Activated CD4-positive, alpha-beta T cell treated with anti-CD3 and anti-CD28 coated beads, Interleukin-10, Interleukin-2, amounts not matched to agents 100 ng/mL and 50 ng/mL, durations not matched to agents 16 hours and 8 hours (primary cell): ENCODE measurements around the gene DAPL1.
"Not testable (repeated sequence)": the region's sequence is repeated elsewhere in the genome, so short reads cannot be mapped to it uniquely, and the experiment has no call there.

ENCODE experiments used
- DNase-seq: peaks from one replicate; pipeline ENCODE4 v3.0.0-alpha.2; 2020

Gene DAPL1

GRCh38 chr2:158825021-158825420, 29.9 kb downstream of the DAPL1 start:
- no peak for DNase-seq

- no peak for DNase-seq
Measured at GRCh38 chr2:158826965-158827364, 31.8 kb downstream of the DAPL1 start.

GRCh38 chr2:158828378-158829164, 33.5 kb downstream of the DAPL1 start:
- no peak for DNase-seq

- no peak for DNase-seq
Measured at GRCh38 chr2:158829167-158829566, 34.0 kb downstream of the DAPL1 start.

- DNase-seq, result no peak
Measured at GRCh38 chr2:158830201-158830600, 35.1 kb downstream of the DAPL1 start.

- no peak for DNase-seq
Measured at GRCh38 chr2:158835431-158835830, 40.3 kb downstream of the DAPL1 start.

- no peak for DNase-seq
Measured at GRCh38 chr2:158837645-158838044, 42.5 kb downstream of the DAPL1 start.

- DNase-seq, result no peak
Measured at GRCh38 chr2:158841850-158842249, 46.7 kb downstream of the DAPL1 start.

- no peak for DNase-seq
Measured at GRCh38 chr2:158845444-158845843, 50.3 kb downstream of the DAPL1 start.

GRCh38 chr2:158845859-158846258, 50.7 kb downstream of the DAPL1 start:
- no peak for DNase-seq

GRCh38 chr2:158847526-158847925, 52.4 kb downstream of the DAPL1 start:
- DNase-seq, result not testable (repeated sequence)

GRCh38 chr2:158848031-158848970, 53.2 kb downstream of the DAPL1 start:
- not testable (repeated sequence) for DNase-seq

- not testable (repeated sequence) for DNase-seq
Measured at GRCh38 chr2:158860179-158860578, 65.1 kb downstream of the DAPL1 start.

- DNase-seq, result not testable (repeated sequence)
Measured at GRCh38 chr2:158861626-158862025, 66.5 kb downstream of the DAPL1 start.

GRCh38 chr2:158865469-158865868, 70.4 kb downstream of the DAPL1 start:
- DNase-seq, result not testable (repeated sequence)
